H1 (cell line): ENCODE measurements around the gene LAMC1. TPM values are rescaled to one million over a fixed set of nuclear protein-coding genes. Genes with fewer than 3 reads are reported as not detected.

ENCODE experiments used
- CTCF ChIA-PET: fragments of 300-600 bp; sonication (Branson Sonifier 250); formaldehyde crosslinking; loops from one replicate; lab custom pipeline; 2021; ENCODE audit not compliant: partially characterized antibody; lab: Charles Lee
- POLR2A ChIA-PET: fragments of 300-600 bp; sonication (Branson Sonifier 250); formaldehyde crosslinking; loops from one replicate; lab custom pipeline; 2021; ENCODE audit warnings: inconsistent platforms; ENCODE audit not compliant: partially characterized antibody; lab: Charles Lee
- DNase-seq, 2 experiments: peaks; one replicate each; pipeline versions ENCODE4 v3.0.0 to v3.0.0-alpha.2; 2010 to 2022; ENCODE audit warnings: low spot score in 2 of 2, low read depth in 1 of 2, mixed read lengths in 1 of 2
- FAIRE-seq: peaks from 2 replicates; lab custom pipeline; 2011; peaks lifted over from hg19 to GRCh38; lab: Jason Lieb, UNC
- H2AFZ ChIP-seq: 2 replicates; pipeline ENCODE4 v1.8.1; 2012; ENCODE audit warnings: low read length, inconsistent platforms
- H2AK5ac ChIP-seq: 2 replicates; pipeline ENCODE4 v1.6.1; 2013; ENCODE audit warnings: low read depth, low read length
- H2BK120ac ChIP-seq: replicated peaks from 2 replicates; pipeline ENCODE3; 2013; ENCODE audit warnings: low read depth, low read length, inconsistent platforms
- H2BK12ac ChIP-seq: 2 replicates; pipeline ENCODE4 v1.6.1; 2013; ENCODE audit warnings: low read depth, low read length
- H2BK15ac ChIP-seq: 2 replicates; pipeline ENCODE4 v1.6.1; 2013; ENCODE audit warnings: low read length
- H2BK20ac ChIP-seq: 2 replicates; pipeline ENCODE4 v1.6.1; 2013; ENCODE audit warnings: low read length
- H2BK5ac ChIP-seq: 2 replicates; pipeline ENCODE4 v1.6.1; 2013; ENCODE audit warnings: low read depth, low read length
- H3K14ac ChIP-seq: 2 replicates; pipeline ENCODE4 v1.6.1; 2013; ENCODE audit warnings: inconsistent platforms; ENCODE audit not compliant: insufficient read length
- H3K18ac ChIP-seq: 2 replicates; pipeline ENCODE4 v1.6.1; 2013; ENCODE audit warnings: low read length; ENCODE audit errors: extremely low read depth
- H3K23ac ChIP-seq: 2 replicates; pipeline ENCODE4 v1.6.1; 2013; ENCODE audit warnings: inconsistent platforms; ENCODE audit not compliant: insufficient read length
- H3K23me2 ChIP-seq: 2 replicates; pipeline ENCODE4 v1.6.1; 2013; ENCODE audit warnings: low read depth, low read length
- H3K27ac ChIP-seq: 2 replicates; pipeline ENCODE4 v1.6.1; 2011; ENCODE audit warnings: low read depth, low read length, inconsistent platforms
- H3K27me3 ChIP-seq, 4 experiments: replicated peaks in 1 of 4; 1 replicate in 1 of 4; 2 replicates in 3 of 4; pipeline versions ENCODE4 v1.6.1 to v1.8.1; 2011 to 2013; ENCODE audit warnings: low read length in 3 of 4, mild to moderate bottlenecking in 3 of 4, inconsistent platforms in 2 of 4, mixed read lengths in 2 of 4, moderate library complexity in 1 of 4; ENCODE audit not compliant: control insufficient read depth in 3 of 4, insufficient read depth in 3 of 4; ENCODE audit errors: extremely low read depth in 1 of 4
- H3K36me3 ChIP-seq, 4 experiments: 2 replicates each; pipeline versions ENCODE4 v1.6.1 to v1.8.1; 2011 to 2013; ENCODE audit warnings: mild to moderate bottlenecking in 4 of 4, low read length in 3 of 4, moderate library complexity in 2 of 4, control low read depth in 1 of 4, inconsistent platforms in 1 of 4; ENCODE audit not compliant: insufficient read depth in 4 of 4, control insufficient read depth in 2 of 4
- H3K4ac ChIP-seq: replicated peaks from 2 replicates; pipeline ENCODE3; 2013; ENCODE audit warnings: low read length, low read depth, mixed read lengths, inconsistent platforms; ENCODE audit not compliant: insufficient read length
- H3K4me1 ChIP-seq, 4 experiments: replicated peaks in 1 of 4; 1 replicate in 1 of 4; 2 replicates in 3 of 4; pipeline versions ENCODE4 v1.6.1 to v1.8.1; 2011 to 2013; ENCODE audit warnings: low read length in 3 of 4, inconsistent platforms in 2 of 4, mixed read lengths in 1 of 4; ENCODE audit not compliant: insufficient read depth in 4 of 4, control insufficient read depth in 3 of 4
- H3K4me2 ChIP-seq, 2 experiments: 2 replicates each; pipeline versions ENCODE4 v1.6.1 to v1.8.1; 2011 to 2013; ENCODE audit warnings: low read depth in 2 of 2, low read length in 2 of 2, control low read depth in 1 of 2, inconsistent platforms in 1 of 2, mild to moderate bottlenecking in 1 of 2; ENCODE audit not compliant: insufficient read depth in 1 of 2
- H3K4me3 ChIP-seq, 4 experiments: fragments of 200-600, 300-600 bp in 1 of 4; sonication (generic), shearing (Covaris generic), sonication (Bioruptor Twin) in 1 of 4; 2 replicates each; pipeline versions ENCODE4 v1.5.1 to v1.8.1; 2011 to 2016; ENCODE audit warnings: low read length in 4 of 4, low read depth in 3 of 4, control low read depth in 2 of 4, inconsistent platforms in 2 of 4, mild to moderate bottlenecking in 2 of 4, mixed read lengths in 1 of 4, moderate library complexity in 1 of 4; ENCODE audit not compliant: insufficient read depth in 2 of 4; ENCODE audit errors: extremely low read depth in 1 of 4
- H3K56ac ChIP-seq: replicated peaks from 2 replicates; pipeline ENCODE3; 2013; ENCODE audit warnings: low read depth, mild to moderate bottlenecking, mixed read lengths, low read length, inconsistent platforms; ENCODE audit not compliant: insufficient read length
- H3K79me1 ChIP-seq: 2 replicates; pipeline ENCODE4 v1.6.1; 2013; ENCODE audit warnings: low read depth, low read length, control low read depth
- H3K79me2 ChIP-seq, 2 experiments: 2 replicates each; pipeline versions ENCODE4 v1.6.1 to v1.8.1; 2012 to 2013; ENCODE audit warnings: low read length in 2 of 2, mild to moderate bottlenecking in 2 of 2, inconsistent platforms in 1 of 2; ENCODE audit not compliant: insufficient read depth in 2 of 2, control insufficient read depth in 1 of 2
- H3K9ac ChIP-seq, 4 experiments: replicated peaks in 1 of 4; 1 replicate in 1 of 4; 2 replicates in 3 of 4; pipeline versions ENCODE4 v1.6.1 to v1.8.1; 2011 to 2013; ENCODE audit warnings: low read depth in 3 of 4, low read length in 3 of 4, control low read depth in 2 of 4, mild to moderate bottlenecking in 2 of 4, moderate library complexity in 2 of 4, inconsistent platforms in 1 of 4; ENCODE audit errors: extremely low read depth in 1 of 4
- H3K9me3 ChIP-seq, 2 experiments: 2 replicates each; pipeline versions ENCODE4 v1.6.1 to v1.8.1; 2012 to 2013; ENCODE audit warnings: mild to moderate bottlenecking in 2 of 2, moderate library complexity in 2 of 2, control low read depth in 1 of 2, inconsistent platforms in 1 of 2, low read depth in 1 of 2, low read length in 1 of 2, mixed read lengths in 1 of 2; ENCODE audit not compliant: insufficient read depth in 2 of 2
- H4K20me1 ChIP-seq, 2 experiments: replicated peaks in 1 of 2; 2 replicates each; pipeline versions ENCODE3 to v1.8.1; 2011 to 2013; ENCODE audit warnings: inconsistent platforms in 2 of 2, low read length in 2 of 2, mild to moderate bottlenecking in 1 of 2; ENCODE audit not compliant: insufficient read depth in 2 of 2, control insufficient read depth in 1 of 2
- H4K5ac ChIP-seq: 2 replicates; pipeline ENCODE4 v1.6.1; 2013; ENCODE audit warnings: low read length, low read depth, mixed read lengths, inconsistent platforms; ENCODE audit not compliant: insufficient read length
- H4K8ac ChIP-seq: 2 replicates; pipeline ENCODE4 v1.8.0; 2013; ENCODE audit warnings: mild to moderate bottlenecking, moderate library complexity, low read length, inconsistent platforms; ENCODE audit not compliant: insufficient read depth; ENCODE audit errors: extremely low read depth
- H4K91ac ChIP-seq: replicated peaks from 2 replicates; pipeline ENCODE3; 2013; ENCODE audit warnings: low read length, mixed read lengths, inconsistent platforms; ENCODE audit not compliant: insufficient read length
- ATF3 ChIP-seq: IDR thresholded peaks from 2 replicates; pipeline ENCODE4 v1.6.1; 2011; ENCODE audit warnings: low read depth, mild to moderate bottlenecking, low read length; ENCODE audit not compliant: insufficient read depth
- WGBS, 2 experiments: shearing (Covaris generic) in 1 of 2; methylation state at CpG; one replicate each; pipeline versions ENCODE4 v1.1.6 to v1.1.7; 2013 to 2015; ENCODE audit warnings: low lambda C conversion rate in 2 of 2, mixed read lengths in 2 of 2, inconsistent platforms in 1 of 2, low coverage in 1 of 2, missing lambda C conversion rate in 1 of 2; ENCODE audit not compliant: insufficient replicate concordance in 2 of 2, insufficient coverage in 1 of 2, insufficient read length in 1 of 2; ENCODE audit errors: extremely low coverage in 1 of 2, missing lambda C conversion rate in 1 of 2; 5-methylcytosine and 5-hydroxymethylcytosine counted together
- polyA plus RNA-seq, 7 experiments: library from polyadenylated mRNA; depleted of rRNA in 3 of 7; stranded (reverse) in 5 of 7; unstranded in 2 of 7; fragments of >200 nt in 5 of 7; fragments of 200-250 nt in 2 of 7; gene quantifications; 1 replicate in 5 of 7; 2 replicates in 1 of 7; 4 replicates in 1 of 7; pipeline versions ENCODE4 v1.2.1 to v1.2.3, GENCODE V29; 2011 to 2013; ENCODE audit warnings: missing spikeins in 2 of 7, mixed read lengths in 2 of 7
- total RNA-seq: library from RNA; stranded (reverse); fragmentation: NEBNext Ultra II Directional; extraction: Animal tissue kit (Norgen Biotek cat#: 25700); gene quantifications from 2 replicates; pipeline ENCODE4 v1.2.1, GENCODE V29; 2021

LAMC1 gene
- total and polyA plus RNA-seq, 2 of the 8 experiments (the other 6 are each of a cell fraction or from before 2014, with no cell fraction given), result 47.6 to 90.3 TPM

DNA sequence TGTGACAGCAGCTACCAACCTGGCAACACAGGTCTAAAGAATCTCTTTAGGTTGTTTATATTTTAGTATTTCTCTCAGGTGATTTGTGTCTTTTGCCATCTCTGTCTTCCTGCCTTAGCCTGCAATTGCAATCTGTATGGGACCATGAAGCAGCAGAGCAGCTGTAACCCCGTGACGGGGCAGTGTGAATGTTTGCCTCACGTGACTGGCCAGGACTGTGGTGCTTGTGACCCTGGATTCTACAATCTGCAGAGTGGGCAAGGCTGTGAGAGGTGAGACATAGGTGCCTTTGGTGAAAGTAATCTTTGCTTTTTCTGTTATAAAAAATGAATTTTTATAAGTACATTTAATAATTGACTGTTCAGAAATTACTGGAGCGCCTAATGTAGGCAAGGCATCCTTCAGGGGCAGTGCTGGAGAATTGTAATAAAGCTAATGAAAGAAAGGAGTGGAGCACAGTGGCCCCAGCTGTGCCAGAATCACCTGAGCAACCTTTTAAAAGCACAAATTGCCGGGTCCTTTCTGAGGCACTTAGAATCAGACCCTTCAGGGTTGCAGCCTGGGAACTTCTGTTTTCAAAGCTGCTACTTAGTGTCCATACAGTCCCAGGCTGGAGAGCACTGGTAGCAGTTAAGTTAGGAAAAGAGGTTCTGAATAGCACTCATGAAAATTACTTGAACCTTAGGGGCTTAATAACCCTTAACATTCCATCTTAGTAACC lies 102.2 kb downstream of the LAMC1 start:
- H3K18ac ChIP-seq, result no peak overlapping the region
- no peak overlapping the region for H2BK20ac ChIP-seq
- no peak overlapping the region for H2BK5ac ChIP-seq
- no peak for TF ChIP-seq ATF3
- no peak overlapping the region for H3K4me2 ChIP-seq
- no peaks in the 10 kb centered on the region for H3K79me1 ChIP-seq
- WGBS, 2 experiments, result 90% methylated on average over 5 of the region's 5 CpGs; no CpG with 5 or more reads in 1 of the 2 experiments
- no peak overlapping the region for H2BK15ac ChIP-seq
- no peak overlapping the region for H2AK5ac ChIP-seq
- no peak overlapping the region for H3K56ac ChIP-seq
- no peak overlapping the region for H2AFZ ChIP-seq
- no peak overlapping the region for H3K9ac ChIP-seq
- H3K23me2 ChIP-seq, result no peaks in the 10 kb centered on the region
- ChIA-PET POLR2A (no interaction called here), CTCF (no interaction called here)
- DNase-seq (no peak), FAIRE-seq (no peak)
- H3K4ac ChIP-seq, result no peak overlapping the region
- no peaks in the 10 kb centered on the region for H3K27me3 ChIP-seq
- H3K14ac ChIP-seq, result no peak overlapping the region
- H2BK12ac ChIP-seq, result no peak overlapping the region
- H3K27ac ChIP-seq, result no peak overlapping the region
- no peak overlapping the region for H3K4me3 ChIP-seq
- H4K5ac ChIP-seq, result no peak overlapping the region
- H3K4me1 ChIP-seq, result no peaks in the 10 kb centered on the region
- peaks cover 0 to 3% of the 10 kb centered on the region in 2 experiments for H4K20me1 ChIP-seq
- no peaks in the 10 kb centered on the region; a peak in 1 of 4 replicates for H3K79me2 ChIP-seq
- no peaks in the 10 kb centered on the region for H3K9me3 ChIP-seq
- H2BK120ac ChIP-seq, result no peak overlapping the region
- H4K91ac ChIP-seq, result no peak overlapping the region
- no peak overlapping the region for H4K8ac ChIP-seq
- peaks cover 8 to 55% (median 28%) of the 10 kb centered on the region in 4 experiments for H3K36me3 ChIP-seq
- H3K23ac ChIP-seq, result no peak overlapping the region
